Ascending aorta (tissue), 2 donors: ENCODE results near the gene HDHD5. TPM values are rescaled to one million over a fixed set of nuclear protein-coding genes. Genes with fewer than 3 reads are reported as not detected.

Experiments
- DNase-seq, 2 donors: peaks; one replicate each; pipeline ENCODE4 v3.0.0-alpha.2; 2019; ENCODE audit warnings: low spot score in 2 of 2
- H3K27ac ChIP-seq, 2 donors: fragments of 200-600 bp; sonication (generic); one replicate each; pipeline ENCODE4 v1.5.1; 2016 to 2017; ENCODE audit warnings: mild to moderate bottlenecking in 1 of 2
- H3K27me3 ChIP-seq: fragments of 200-600 bp; sonication (generic); one replicate; pipeline ENCODE4 v1.5.1; 2017
- H3K36me3 ChIP-seq, 2 donors: fragments of 200-600 bp; sonication (generic); one replicate each; pipeline ENCODE4 v1.5.1; 2016
- H3K4me1 ChIP-seq, 2 donors: fragments of 200-600 bp; sonication (generic); one replicate each; pipeline ENCODE4 v1.5.1; 2016 to 2017; ENCODE audit warnings: mild to moderate bottlenecking in 1 of 2
- H3K4me3 ChIP-seq, 2 donors: fragments of 200-600 bp; sonication (generic); one replicate each; pipeline ENCODE4 v1.5.1; 2016 to 2017; ENCODE audit warnings: mild to moderate bottlenecking in 1 of 2
- H3K9me3 ChIP-seq, 2 donors: fragments of 200-600 bp; sonication (generic); one replicate each; pipeline ENCODE4 v1.5.1; 2016
- intact Hi-C: fragments of 100-400 bp; cut with DNase I; formaldehyde crosslinking; loops from one replicate; pipeline ENCODE4 v1.15.1; 2023
- total RNA-seq: library from RNA; depleted of rRNA; stranded (reverse); fragments of >200 nt; gene quantifications from one replicate; pipeline ENCODE4 v1.1.0, GENCODE V29; 2016
- TF ChIP-seq, protein P1 (sequence below), 3 experiments: fragments of 200-600 bp in 2 of 3; fragments of 450-650 bp in 1 of 3; sonication (generic) in 2 of 3; IDR thresholded peaks; one replicate each; pipeline ENCODE4 v1.5.1; 2016 to 2019; ENCODE audit warnings: antibody characterized with exemption in 3 of 3, mild to moderate bottlenecking in 1 of 3, moderate library complexity in 1 of 3

Gene HDHD5
- total RNA-seq, 1 donor from 2014 or later, result 55.8 TPM

DNA sequence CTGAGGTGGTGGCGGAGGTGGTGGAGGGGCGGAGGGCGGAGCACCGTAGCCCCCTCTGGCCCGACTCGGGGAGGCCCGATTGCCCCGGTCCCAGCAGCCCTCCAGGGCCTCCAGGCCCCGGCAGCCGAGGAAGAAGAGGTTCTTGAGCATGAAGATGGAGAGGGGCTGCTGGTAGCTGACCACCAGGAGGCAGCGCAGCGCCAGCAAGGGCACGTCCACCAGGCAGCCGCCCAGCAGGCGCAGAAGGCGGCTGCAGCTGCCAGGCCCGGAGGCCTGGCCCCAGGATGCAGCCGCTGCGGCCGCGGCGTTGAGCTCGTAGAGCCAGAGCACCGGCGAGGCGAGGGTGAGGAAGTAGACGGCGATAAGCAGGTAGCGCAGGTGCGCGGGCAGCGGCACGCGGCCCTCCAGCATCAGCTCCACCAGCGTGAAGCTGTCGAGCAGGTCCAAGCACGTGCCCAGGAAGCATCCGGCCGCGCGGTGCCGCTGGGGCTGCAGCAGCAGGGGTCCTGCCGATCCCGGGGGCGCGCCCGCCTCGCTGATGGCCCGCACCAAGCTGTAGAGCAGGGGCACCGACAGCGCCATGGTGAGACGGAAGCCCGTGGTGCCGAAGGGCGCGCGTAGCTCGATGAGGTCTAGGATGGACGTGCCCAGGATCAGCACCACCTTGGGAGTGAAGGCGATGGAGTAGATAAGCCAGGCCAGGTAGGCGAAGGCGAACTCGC lies 39.4 kb downstream of the HDHD5 start:
- H3K9me3 ChIP-seq, result no peaks in the 10 kb centered on the region
- no peaks in the 10 kb centered on the region for H3K36me3 ChIP-seq
- H3K27ac ChIP-seq, result no peak overlapping the region
- H3K4me3 ChIP-seq, result no peak overlapping the region
- intact Hi-C loops, result loop anchor here (5.0 kb wide), 1 partner anchor 53 kb away; no protein-coding TSS in a partner anchor
- peaks cover 3 to 6% of the 10 kb centered on the region in 2 donors for H3K4me1 ChIP-seq
- peaks cover 6% of the 10 kb centered on the region for H3K27me3 ChIP-seq
- no peak for DNase-seq
- TF ChIP-seq, protein P1, sequence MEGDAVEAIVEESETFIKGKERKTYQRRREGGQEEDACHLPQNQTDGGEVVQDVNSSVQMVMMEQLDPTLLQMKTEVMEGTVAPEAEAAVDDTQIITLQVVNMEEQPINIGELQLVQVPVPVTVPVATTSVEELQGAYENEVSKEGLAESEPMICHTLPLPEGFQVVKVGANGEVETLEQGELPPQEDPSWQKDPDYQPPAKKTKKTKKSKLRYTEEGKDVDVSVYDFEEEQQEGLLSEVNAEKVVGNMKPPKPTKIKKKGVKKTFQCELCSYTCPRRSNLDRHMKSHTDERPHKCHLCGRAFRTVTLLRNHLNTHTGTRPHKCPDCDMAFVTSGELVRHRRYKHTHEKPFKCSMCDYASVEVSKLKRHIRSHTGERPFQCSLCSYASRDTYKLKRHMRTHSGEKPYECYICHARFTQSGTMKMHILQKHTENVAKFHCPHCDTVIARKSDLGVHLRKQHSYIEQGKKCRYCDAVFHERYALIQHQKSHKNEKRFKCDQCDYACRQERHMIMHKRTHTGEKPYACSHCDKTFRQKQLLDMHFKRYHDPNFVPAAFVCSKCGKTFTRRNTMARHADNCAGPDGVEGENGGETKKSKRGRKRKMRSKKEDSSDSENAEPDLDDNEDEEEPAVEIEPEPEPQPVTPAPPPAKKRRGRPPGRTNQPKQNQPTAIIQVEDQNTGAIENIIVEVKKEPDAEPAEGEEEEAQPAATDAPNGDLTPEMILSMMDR (IDR thresholded peaks at IDR 0.05), result no peak

DNA sequence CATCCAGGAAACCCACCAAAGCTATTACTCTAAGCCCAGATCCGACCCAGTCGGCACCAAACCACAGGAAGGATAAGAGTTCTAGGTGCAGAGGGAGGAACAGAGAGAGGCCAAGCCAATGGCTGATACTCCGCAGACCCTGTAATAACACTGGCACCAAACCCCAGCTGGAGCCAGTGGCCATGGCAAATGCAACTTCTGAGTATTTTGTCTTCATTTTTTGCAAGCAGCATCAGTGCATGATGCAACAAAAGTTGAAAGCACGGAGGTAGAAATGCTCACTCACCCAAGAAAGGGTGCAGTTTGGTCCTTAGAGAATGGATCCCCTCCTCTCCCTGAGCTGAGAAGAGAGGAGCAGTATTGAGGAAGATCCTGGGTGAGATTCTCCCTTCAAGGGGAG lies 40.7 kb downstream of the HDHD5 start:
- H3K9me3 ChIP-seq, result no peaks in the 10 kb centered on the region
- intact Hi-C loops, result no loop called here
- H3K4me3 ChIP-seq, result no peak overlapping the region
- H3K36me3 ChIP-seq, result no peaks in the 10 kb centered on the region
- H3K4me1 ChIP-seq, result peaks cover 3 to 6% of the 10 kb centered on the region in 2 donors
- peaks cover 6% of the 10 kb centered on the region for H3K27me3 ChIP-seq
- no peak for DNase-seq
- TF ChIP-seq, protein P1 (IDR thresholded peaks at IDR 0.05), result no peak
- H3K27ac ChIP-seq, result no peak overlapping the region

- H3K9me3 ChIP-seq, result no peaks in the 10 kb centered on the region
- H3K27ac ChIP-seq, result no peak overlapping the region
- H3K27me3 ChIP-seq, result peaks cover 6% of the 10 kb centered on the region
- TF ChIP-seq, protein P1 (IDR thresholded peaks at IDR 0.05), result no peak
- intact Hi-C loops, result no loop called here
- H3K36me3 ChIP-seq, result no peaks in the 10 kb centered on the region
- no peak for DNase-seq
- no peak overlapping the region for H3K4me3 ChIP-seq
- H3K4me1 ChIP-seq, result peaks cover 3 to 6% of the 10 kb centered on the region in 2 donors
Measured at GRCh38 chr22:17117890-17118289, 41.2 kb downstream of the HDHD5 start.

DNA sequence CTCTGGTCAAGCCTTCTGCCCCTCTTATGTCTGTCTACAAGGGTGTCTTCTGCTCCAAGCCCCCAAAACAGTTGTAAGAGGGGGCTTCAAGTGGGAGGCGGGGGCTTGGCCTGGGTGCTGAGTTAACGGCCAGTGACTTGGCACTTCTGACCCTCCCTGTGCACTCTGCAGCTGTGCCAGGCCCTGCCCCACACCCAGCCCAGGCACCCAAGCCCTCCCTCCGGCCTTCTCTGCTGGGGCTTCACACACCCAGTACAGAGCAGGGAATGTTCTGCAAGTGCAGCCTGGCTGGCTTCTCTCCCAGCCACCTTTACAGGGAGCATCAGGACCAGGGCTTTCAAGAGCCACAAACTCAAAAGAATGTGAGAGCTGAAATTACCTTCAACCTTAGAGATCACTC lies 41.7 kb downstream of the HDHD5 start:
- peaks cover 3 to 6% of the 10 kb centered on the region in 2 donors for H3K4me1 ChIP-seq
- no peaks in the 10 kb centered on the region for H3K36me3 ChIP-seq
- DNase-seq, result no peak
- H3K27me3 ChIP-seq, result peaks cover 6% of the 10 kb centered on the region
- H3K4me3 ChIP-seq, result no peak overlapping the region
- no peak overlapping the region for H3K27ac ChIP-seq
- TF ChIP-seq, protein P1 (IDR thresholded peaks at IDR 0.05), result no peak
- intact Hi-C loops, result no loop called here
- H3K9me3 ChIP-seq, result no peaks in the 10 kb centered on the region

DNA sequence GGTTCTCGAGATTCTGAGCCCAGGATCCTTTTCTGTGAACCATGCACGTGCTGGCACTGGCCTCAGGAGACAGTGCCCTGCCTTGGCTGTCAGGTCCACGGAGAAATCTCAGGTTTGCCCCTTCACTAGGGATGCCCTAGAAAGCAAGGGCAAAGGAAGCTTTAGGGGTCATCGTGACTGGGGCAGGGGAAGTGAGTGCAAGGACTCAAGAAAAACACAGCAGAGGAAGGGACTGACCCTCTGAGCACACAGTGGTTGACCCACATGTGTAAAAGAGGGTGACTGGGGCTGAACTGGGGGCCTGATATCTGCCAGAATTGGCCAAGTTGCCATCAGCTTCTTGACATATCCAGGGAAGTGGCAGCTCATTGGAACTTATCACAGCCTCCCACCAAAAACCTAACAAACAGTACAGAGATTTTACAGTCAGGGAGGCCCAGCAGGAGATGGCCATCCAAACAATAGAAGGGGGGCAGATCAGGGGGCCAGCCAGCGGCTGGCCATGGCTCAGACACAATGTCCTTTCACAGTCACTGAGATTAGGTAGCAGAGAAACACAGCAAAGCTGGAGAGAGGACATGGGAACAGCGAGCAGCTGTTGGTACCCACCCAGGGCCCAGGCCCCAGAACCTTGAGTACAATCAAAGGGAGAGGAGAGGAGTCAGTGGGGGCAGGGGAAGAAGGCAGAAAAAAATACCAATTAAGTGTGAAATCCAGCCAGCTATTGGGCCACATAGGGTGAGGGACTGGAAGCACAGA lies 42.3 kb downstream of the HDHD5 start:
- H3K36me3 ChIP-seq, result no peaks in the 10 kb centered on the region
- DNase-seq, result no peak
- TF ChIP-seq, protein P1 (IDR thresholded peaks at IDR 0.05), result no peak

More for the DNA sequence above, 42.3 kb downstream of the HDHD5 start:
- no peaks in the 10 kb centered on the region for H3K9me3 ChIP-seq
- peaks cover 3 to 6% of the 10 kb centered on the region in 2 donors for H3K4me1 ChIP-seq
- H3K4me3 ChIP-seq, result no peak overlapping the region
- no peak overlapping the region for H3K27ac ChIP-seq
- intact Hi-C loops, result no loop called here
- H3K27me3 ChIP-seq, result peaks cover 5% of the 10 kb centered on the region
